GM12892 (cell line): ENCODE data around the gene SLF2.

Source experiments
- POLR2A ChIP-seq: IDR thresholded peaks from 2 replicates; pipeline ENCODE4 v1.6.1; 2011; ENCODE audit warnings: low read depth, low read length, control low read depth
- POLR2AphosphoS5 ChIP-seq: IDR thresholded peaks from 2 replicates; pipeline ENCODE4 v1.6.1; 2011; ENCODE audit warnings: low read depth, low read length, control low read depth

DNA sequence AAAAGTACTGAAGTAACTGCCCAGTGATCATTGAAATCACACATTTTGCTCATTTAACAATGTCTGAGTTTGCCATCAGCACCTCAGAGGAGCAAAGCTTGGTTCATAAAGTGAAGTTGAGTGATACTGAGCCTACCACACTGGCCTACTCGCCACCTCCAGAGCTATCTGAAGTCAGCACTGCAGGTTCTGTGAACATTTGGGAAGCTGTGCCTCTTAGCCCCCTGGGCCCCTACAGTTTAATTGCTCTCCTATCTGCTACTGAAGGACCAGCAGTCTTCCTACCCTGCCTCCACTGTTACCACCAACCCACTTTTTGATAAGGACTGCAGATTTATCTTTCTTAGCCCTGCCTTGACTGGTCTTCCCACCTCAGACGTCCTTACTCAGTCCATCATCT, 54.6 kb downstream of the SLF2 start:
- no peak for TF ChIP-seq POLR2A
- TF ChIP-seq POLR2AphosphoS5: no peak
